22Rv1 (cell line): Measurements from ENCODE around the gene LCN12.

ENCODE experiments used
- CTCF ChIP-seq: fragments of 450-650 bp; IDR thresholded peaks from 2 replicates; pipeline ENCODE4 v1.5.1; 2017; ENCODE audit warnings: mild to moderate bottlenecking
- ZFX ChIP-seq: fragments of 450-650 bp; IDR thresholded peaks from 2 replicates; pipeline ENCODE4 v1.6.1; 2017; ENCODE audit warnings: antibody characterized with exemption, borderline replicate concordance

GRCh38 chr9:136992819-136993369, 40.8 kb downstream of the LCN12 start:
- TF ChIP-seq CTCF (no peak), ZFX (no peak)
